Stimulated activated CD8-positive, alpha-beta memory T cell treated with anti-CD3 and anti-CD28 coated beads, Interleukin-4, amount 100 ng/mL, for 24 hours (primary cell): ENCODE results near the gene CCR6.
"Not testable (repeated sequence)": the region's sequence is repeated elsewhere in the genome, so short reads cannot be mapped to it uniquely, and the experiment has no call there.

Experiments
- DNase-seq: peaks from one replicate; pipeline ENCODE4 v3.0.0-alpha.2; 2020; ENCODE audit warnings: low read depth

The CCR6 gene

GRCh38 chr6:167172011-167172410, 49.1 kb downstream of the CCR6 start:
- not testable (repeated sequence) for DNase-seq

GRCh38 chr6:167177271-167177670, 54.4 kb downstream of the CCR6 start:
- not testable (repeated sequence) for DNase-seq

- not testable (repeated sequence) for DNase-seq
These were observed 56.2 kb downstream of the CCR6 start for GRCh38 chr6:167178896-167179655.

- DNase-seq: not testable (repeated sequence)
These were observed 57.2 kb downstream of the CCR6 start for GRCh38 chr6:167180086-167180485.

GRCh38 chr6:167181351-167181750, 58.5 kb downstream of the CCR6 start:
- DNase-seq: not testable (repeated sequence)

- DNase-seq: not testable (repeated sequence)
These were observed 60.0 kb downstream of the CCR6 start for GRCh38 chr6:167182913-167183314.

GRCh38 chr6:167185101-167185500, 62.2 kb downstream of the CCR6 start:
- DNase-seq: not testable (repeated sequence)

GRCh38 chr6:167187275-167187674, 64.4 kb downstream of the CCR6 start:
- DNase-seq: not testable (repeated sequence)
